Breast epithelium (tissue), 3 donors: ENCODE results near the gene SMARCD3.

Source experiments
- POLR2A ChIP-seq: fragments of 450-650 bp; IDR thresholded peaks from one replicate; pipeline ENCODE4 v1.6.1; 2016; ENCODE audit warnings: antibody characterized with exemption, mild to moderate bottlenecking, moderate library complexity
- POLR2AphosphoS5 ChIP-seq, 3 donors: sonication (generic); formaldehyde crosslinking; IDR thresholded peaks; one replicate each; pipeline ENCODE4 v1.6.1; 2017; ENCODE audit warnings: antibody characterized with exemption in 3 of 3
- TF ChIP-seq, protein P1 (sequence below), 3 donors: fragments of 450-650 bp; IDR thresholded peaks; one replicate each; pipeline ENCODE4 v1.5.1; 2016 to 2017; ENCODE audit warnings: antibody characterized with exemption in 3 of 3, mild to moderate bottlenecking in 3 of 3, moderate library complexity in 3 of 3

DNA sequence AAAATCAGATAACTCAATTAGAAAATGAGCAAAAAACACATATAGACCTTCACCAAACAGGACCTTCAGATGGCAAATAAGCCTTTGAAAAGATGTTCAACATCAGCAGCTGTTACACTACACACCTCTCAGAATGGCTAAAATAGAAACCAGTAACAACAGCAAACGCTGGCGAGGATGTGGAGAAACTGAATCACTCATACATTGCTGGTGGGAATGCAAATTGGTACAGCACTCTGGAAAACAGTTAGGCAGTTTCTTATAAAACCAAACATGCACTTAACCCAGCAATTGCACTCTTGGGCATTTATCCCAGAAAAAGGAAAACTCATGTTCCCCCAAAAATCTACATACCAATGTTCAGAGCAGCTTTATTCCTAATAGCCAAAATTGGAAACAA lies 37.7 kb upstream of the SMARCD3 start:
- TF ChIP-seq, protein P1, sequence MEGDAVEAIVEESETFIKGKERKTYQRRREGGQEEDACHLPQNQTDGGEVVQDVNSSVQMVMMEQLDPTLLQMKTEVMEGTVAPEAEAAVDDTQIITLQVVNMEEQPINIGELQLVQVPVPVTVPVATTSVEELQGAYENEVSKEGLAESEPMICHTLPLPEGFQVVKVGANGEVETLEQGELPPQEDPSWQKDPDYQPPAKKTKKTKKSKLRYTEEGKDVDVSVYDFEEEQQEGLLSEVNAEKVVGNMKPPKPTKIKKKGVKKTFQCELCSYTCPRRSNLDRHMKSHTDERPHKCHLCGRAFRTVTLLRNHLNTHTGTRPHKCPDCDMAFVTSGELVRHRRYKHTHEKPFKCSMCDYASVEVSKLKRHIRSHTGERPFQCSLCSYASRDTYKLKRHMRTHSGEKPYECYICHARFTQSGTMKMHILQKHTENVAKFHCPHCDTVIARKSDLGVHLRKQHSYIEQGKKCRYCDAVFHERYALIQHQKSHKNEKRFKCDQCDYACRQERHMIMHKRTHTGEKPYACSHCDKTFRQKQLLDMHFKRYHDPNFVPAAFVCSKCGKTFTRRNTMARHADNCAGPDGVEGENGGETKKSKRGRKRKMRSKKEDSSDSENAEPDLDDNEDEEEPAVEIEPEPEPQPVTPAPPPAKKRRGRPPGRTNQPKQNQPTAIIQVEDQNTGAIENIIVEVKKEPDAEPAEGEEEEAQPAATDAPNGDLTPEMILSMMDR (IDR thresholded peaks at IDR 0.05): no peak
- TF ChIP-seq POLR2A (no peak), POLR2AphosphoS5 (IDR thresholded peaks at IDR 0.05) (no peak)
